Tibial artery (tissue), 4 donors: Measurements from ENCODE around the gene GNB1L.

ENCODE experiments used
- DNase-seq, 2 donors: peaks; one replicate each; pipeline ENCODE4 v3.0.0-alpha.2; 2019
- H3K27ac ChIP-seq, 2 donors: fragments of 200-600 bp; sonication (generic) in 1 of 2; 1 replicate in 1 of 2; 2 replicates in 1 of 2; pipeline ENCODE4 v1.5.1; 2018 to 2019; ENCODE audit warnings: mild to moderate bottlenecking in 1 of 2
- H3K27me3 ChIP-seq, 2 donors: fragments of 200-600 bp; sonication (generic) in 1 of 2; one replicate each; pipeline versions ENCODE4 v1.5.1 to v1.6.0; 2016 to 2019
- H3K36me3 ChIP-seq, 3 donors: fragments of 200-600 bp; sonication (generic) in 2 of 3; one replicate each; pipeline ENCODE4 v1.5.1; 2016 to 2019; ENCODE audit warnings: mild to moderate bottlenecking in 2 of 3
- H3K4me1 ChIP-seq, 4 donors: fragments of 200-600 bp; sonication (generic) in 2 of 4; 1 replicate in 3 of 4; 2 replicates in 1 of 4; pipeline ENCODE4 v1.5.1; 2016 to 2019
- H3K4me3 ChIP-seq, 2 donors: fragments of 200-600 bp; sonication (generic) in 1 of 2; 1 replicate in 1 of 2; 2 replicates in 1 of 2; pipeline ENCODE4 v1.5.1; 2018 to 2019; ENCODE audit warnings: mild to moderate bottlenecking in 2 of 2
- H3K9me3 ChIP-seq, 3 donors: fragments of 200-600 bp; sonication (generic) in 1 of 3; one replicate each; pipeline ENCODE4 v1.5.1; 2016 to 2019
- CTCF ChIP-seq, 2 experiments: fragments of 200-600 bp in 1 of 2; fragments of 450-650 bp in 1 of 2; IDR thresholded peaks; one replicate each; pipeline ENCODE4 v1.5.1; 2017 to 2019; ENCODE audit warnings: antibody characterized with exemption in 2 of 2, mild to moderate bottlenecking in 1 of 2, moderate library complexity in 1 of 2
- intact Hi-C: fragments of 100-400 bp; cut with DNase I; formaldehyde crosslinking; loops from one replicate; pipeline ENCODE4 v1.15.0; 2023; ENCODE audit warnings: low total_unique reads

GNB1L gene

GRCh38 chr22:19865141-19865829 lies 10.6 kb upstream of the GNB1L start:
- no peaks in the 10 kb centered on the region for H3K4me1 ChIP-seq
- H3K36me3 ChIP-seq: no peaks in the 10 kb centered on the region
- H3K27me3 ChIP-seq: no peaks in the 10 kb centered on the region
- H3K27ac ChIP-seq: no peak overlapping the region
- no peaks in the 10 kb centered on the region for H3K9me3 ChIP-seq
- intact Hi-C loops: no loop called here
- no peak for TF ChIP-seq CTCF (IDR thresholded peaks at IDR 0.05)
- DNase-seq: peak in 1 of 2 donors; percentile 7
- H3K4me3 ChIP-seq: no peak overlapping the region

GRCh38 chr22:19864538-19865106 lies 9.9 kb upstream of the GNB1L start:
- no peak for TF ChIP-seq CTCF (IDR thresholded peaks at IDR 0.05)
- no peak overlapping the region for H3K4me3 ChIP-seq
- intact Hi-C loops: no loop called here
- no peaks in the 10 kb centered on the region for H3K9me3 ChIP-seq
- H3K27ac ChIP-seq: no peak overlapping the region
- H3K36me3 ChIP-seq: no peaks in the 10 kb centered on the region
- H3K27me3 ChIP-seq: no peaks in the 10 kb centered on the region
- H3K4me1 ChIP-seq: no peaks in the 10 kb centered on the region
- DNase-seq: no peak

GRCh38 chr22:19863571-19863970 lies 8.9 kb upstream of the GNB1L start:
- TF ChIP-seq CTCF (IDR thresholded peaks at IDR 0.05): no peak
- no peak overlapping the region for H3K27ac ChIP-seq

GRCh38 chr22:19862619-19863246 lies 8.1 kb upstream of the GNB1L start:
- Histone ChIP-seq H3K27me3 (no peaks in the 10 kb centered on the region), H3K27ac (no peak overlapping the region), H3K9me3 (no peaks in the 10 kb centered on the region), H3K36me3 (no peaks in the 10 kb centered on the region), H3K4me1 (no peaks in the 10 kb centered on the region), H3K4me3 (no peak overlapping the region)
- DNase-seq: no peak
- no peak for TF ChIP-seq CTCF (IDR thresholded peaks at IDR 0.05)
- intact Hi-C loops: no loop called here

More at GRCh38 chr22:19863571-19863970, 8.9 kb upstream of the GNB1L start:
- no peaks in the 10 kb centered on the region for H3K27me3 ChIP-seq
- no peak for DNase-seq
- H3K9me3 ChIP-seq: no peaks in the 10 kb centered on the region
- H3K36me3 ChIP-seq: no peaks in the 10 kb centered on the region
- no peak overlapping the region for H3K4me3 ChIP-seq
- intact Hi-C loops: no loop called here
- H3K4me1 ChIP-seq: no peaks in the 10 kb centered on the region

- no peak for TF ChIP-seq CTCF (IDR thresholded peaks at IDR 0.05)
- intact Hi-C loops: loop anchor here (10.0 kb wide), 1 partner anchor 135 kb away; the partner anchor contains the start of gene GP1BB
- Histone ChIP-seq H3K9me3 (no peaks in the 10 kb centered on the region), H3K4me3 (no peak overlapping the region), H3K27ac (no peak overlapping the region), H3K27me3 (no peaks in the 10 kb centered on the region), H3K4me1 (peaks cover 0 to 13% (median 12%) of the 10 kb centered on the region in 4 donors), H3K36me3 (no peaks in the 10 kb centered on the region)
- no peak for DNase-seq
Measured at GRCh38 chr22:19859861-19860510, 5.3 kb upstream of the GNB1L start.
